ENCODE measurements around the gene MBOAT1. TPM values are rescaled to one million over a fixed set of nuclear protein-coding genes. Genes with fewer than 3 reads are reported as not detected.

MBOAT1 gene
- polyA plus RNA-seq, 1 donor from 2014 or later = not detected

DNA sequence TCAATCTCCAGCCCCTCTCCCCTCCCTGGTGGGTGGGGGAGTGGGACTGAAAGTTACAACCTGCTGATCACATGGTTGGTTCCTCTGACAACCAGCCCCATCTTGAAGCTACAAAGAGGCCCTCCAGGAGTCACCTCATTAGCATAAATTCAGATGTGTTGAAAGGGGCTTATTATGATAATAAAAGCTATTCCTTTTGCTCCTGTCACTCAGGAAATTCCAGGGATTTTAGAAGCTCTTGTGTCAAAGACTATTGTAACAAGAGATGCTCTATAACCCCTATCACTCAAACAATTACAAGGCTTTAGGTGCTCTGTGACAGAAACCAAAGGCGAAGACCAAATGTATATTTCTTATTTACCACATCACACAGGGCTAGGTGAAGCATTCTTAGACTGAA lies 30.1 kb upstream of the MBOAT1 start:
- H3K9me3 ChIP-seq (ENCODE audit: low read length) = no peaks in the 10 kb centered on the region
- H3K36me3 ChIP-seq (ENCODE audit: insufficient read depth, low read length) = no peaks in the 10 kb centered on the region
- TF ChIP-seq POLR2AphosphoS5 (IDR thresholded peaks at IDR 0.05) (peak; percentile 43), TAF1 (IDR thresholded peaks at IDR 0.05; ENCODE audit: low read depth) (no peak), SMC3 (conservative IDR thresholded peaks at IDR 0.05; ENCODE audit: poor library complexity) (no peak), RAD21 (conservative IDR thresholded peaks at IDR 0.05) (no peak), EP300 (conservative IDR thresholded peaks at IDR 0.05; ENCODE audit: poor library complexity, severe bottlenecking) (peak; percentile 38), MXI1 (conservative IDR thresholded peaks at IDR 0.05; ENCODE audit: poor library complexity, severe bottlenecking) (no peak), EZH2 (IDR thresholded peaks at IDR 0.05; ENCODE audit: borderline replicate concordance, insufficient read depth, low read length, poor library complexity, severe bottlenecking) (no peak)
- TF ChIP-seq, protein P1, sequence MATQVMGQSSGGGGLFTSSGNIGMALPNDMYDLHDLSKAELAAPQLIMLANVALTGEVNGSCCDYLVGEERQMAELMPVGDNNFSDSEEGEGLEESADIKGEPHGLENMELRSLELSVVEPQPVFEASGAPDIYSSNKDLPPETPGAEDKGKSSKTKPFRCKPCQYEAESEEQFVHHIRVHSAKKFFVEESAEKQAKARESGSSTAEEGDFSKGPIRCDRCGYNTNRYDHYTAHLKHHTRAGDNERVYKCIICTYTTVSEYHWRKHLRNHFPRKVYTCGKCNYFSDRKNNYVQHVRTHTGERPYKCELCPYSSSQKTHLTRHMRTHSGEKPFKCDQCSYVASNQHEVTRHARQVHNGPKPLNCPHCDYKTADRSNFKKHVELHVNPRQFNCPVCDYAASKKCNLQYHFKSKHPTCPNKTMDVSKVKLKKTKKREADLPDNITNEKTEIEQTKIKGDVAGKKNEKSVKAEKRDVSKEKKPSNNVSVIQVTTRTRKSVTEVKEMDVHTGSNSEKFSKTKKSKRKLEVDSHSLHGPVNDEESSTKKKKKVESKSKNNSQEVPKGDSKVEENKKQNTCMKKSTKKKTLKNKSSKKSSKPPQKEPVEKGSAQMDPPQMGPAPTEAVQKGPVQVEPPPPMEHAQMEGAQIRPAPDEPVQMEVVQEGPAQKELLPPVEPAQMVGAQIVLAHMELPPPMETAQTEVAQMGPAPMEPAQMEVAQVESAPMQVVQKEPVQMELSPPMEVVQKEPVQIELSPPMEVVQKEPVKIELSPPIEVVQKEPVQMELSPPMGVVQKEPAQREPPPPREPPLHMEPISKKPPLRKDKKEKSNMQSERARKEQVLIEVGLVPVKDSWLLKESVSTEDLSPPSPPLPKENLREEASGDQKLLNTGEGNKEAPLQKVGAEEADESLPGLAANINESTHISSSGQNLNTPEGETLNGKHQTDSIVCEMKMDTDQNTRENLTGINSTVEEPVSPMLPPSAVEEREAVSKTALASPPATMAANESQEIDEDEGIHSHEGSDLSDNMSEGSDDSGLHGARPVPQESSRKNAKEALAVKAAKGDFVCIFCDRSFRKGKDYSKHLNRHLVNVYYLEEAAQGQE (IDR thresholded peaks at IDR 0.05; ENCODE audit: borderline replicate concordance) = peak; percentile 75
- TF ChIP-seq, protein P2, sequence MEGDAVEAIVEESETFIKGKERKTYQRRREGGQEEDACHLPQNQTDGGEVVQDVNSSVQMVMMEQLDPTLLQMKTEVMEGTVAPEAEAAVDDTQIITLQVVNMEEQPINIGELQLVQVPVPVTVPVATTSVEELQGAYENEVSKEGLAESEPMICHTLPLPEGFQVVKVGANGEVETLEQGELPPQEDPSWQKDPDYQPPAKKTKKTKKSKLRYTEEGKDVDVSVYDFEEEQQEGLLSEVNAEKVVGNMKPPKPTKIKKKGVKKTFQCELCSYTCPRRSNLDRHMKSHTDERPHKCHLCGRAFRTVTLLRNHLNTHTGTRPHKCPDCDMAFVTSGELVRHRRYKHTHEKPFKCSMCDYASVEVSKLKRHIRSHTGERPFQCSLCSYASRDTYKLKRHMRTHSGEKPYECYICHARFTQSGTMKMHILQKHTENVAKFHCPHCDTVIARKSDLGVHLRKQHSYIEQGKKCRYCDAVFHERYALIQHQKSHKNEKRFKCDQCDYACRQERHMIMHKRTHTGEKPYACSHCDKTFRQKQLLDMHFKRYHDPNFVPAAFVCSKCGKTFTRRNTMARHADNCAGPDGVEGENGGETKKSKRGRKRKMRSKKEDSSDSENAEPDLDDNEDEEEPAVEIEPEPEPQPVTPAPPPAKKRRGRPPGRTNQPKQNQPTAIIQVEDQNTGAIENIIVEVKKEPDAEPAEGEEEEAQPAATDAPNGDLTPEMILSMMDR (IDR thresholded peaks at IDR 0.05; ENCODE audit: poor library complexity, severe bottlenecking) = no peak
- no peaks in the 10 kb centered on the region for H3K79me2 ChIP-seq (replicated peaks; ENCODE audit: insufficient read depth, low read length)
- no peaks in the 10 kb centered on the region for H3K9me2 ChIP-seq (ENCODE audit: insufficient read depth, low read length)
- H3K4me2 ChIP-seq (ENCODE audit: low read length) = no peak overlapping the region
- no peaks in the 10 kb centered on the region for H4K20me1 ChIP-seq (ENCODE audit: insufficient read depth)
- no peaks in the 10 kb centered on the region for H3K27me3 ChIP-seq (ENCODE audit: insufficient read depth, low read depth, low read length)
- no peak overlapping the region for H2AFZ ChIP-seq (ENCODE audit: low read depth, low read length)
- H3K9ac ChIP-seq (ENCODE audit: low read length) = no peak overlapping the region
- no peaks in the 10 kb centered on the region for H3F3A ChIP-seq (ENCODE audit: insufficient read depth, low read length, poor library complexity, severe bottlenecking)
- peak overlapping the region; percentile 54 for H3K27ac ChIP-seq (ENCODE audit: low read length)
- peak overlapping the region; percentile 8 for H3K4me3 ChIP-seq (ENCODE audit: low read length)

DNA sequence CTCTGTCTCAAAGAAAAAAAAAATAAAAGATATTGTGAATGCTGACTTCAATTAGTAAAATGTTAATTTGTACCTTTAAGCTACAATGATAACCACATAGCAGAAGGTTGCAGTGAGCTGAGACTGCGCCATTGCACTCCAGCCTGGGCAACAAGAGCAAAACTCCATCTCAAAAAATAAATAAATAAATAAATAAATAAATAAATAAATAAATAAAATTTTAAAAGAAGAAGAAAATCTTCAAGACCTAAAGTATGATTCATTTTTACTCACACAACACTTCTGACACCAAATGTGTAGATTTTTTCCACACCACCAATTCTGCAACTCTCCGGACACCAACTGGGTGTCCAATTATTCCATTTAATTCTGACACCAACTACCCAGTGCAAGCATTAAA lies 28.8 kb upstream of the MBOAT1 start:
- Histone ChIP-seq H3K27ac (ENCODE audit: low read length) (no peak overlapping the region), H3K4me2 (ENCODE audit: low read length) (no peak overlapping the region), H3K9ac (ENCODE audit: low read length) (no peak overlapping the region), H2AFZ (ENCODE audit: low read depth, low read length) (no peak overlapping the region), H3K9me3 (ENCODE audit: low read length) (no peaks in the 10 kb centered on the region), H3K27me3 (ENCODE audit: insufficient read depth, low read depth, low read length) (no peaks in the 10 kb centered on the region), H3K79me2 (replicated peaks; ENCODE audit: insufficient read depth, low read length) (no peaks in the 10 kb centered on the region), H3K36me3 (ENCODE audit: insufficient read depth, low read length) (no peaks in the 10 kb centered on the region), H4K20me1 (ENCODE audit: insufficient read depth) (no peaks in the 10 kb centered on the region), H3K4me3 (ENCODE audit: low read length) (no peak overlapping the region), H3F3A (ENCODE audit: insufficient read depth, low read length, poor library complexity, severe bottlenecking) (no peaks in the 10 kb centered on the region), H3K9me2 (ENCODE audit: insufficient read depth, low read length) (no peaks in the 10 kb centered on the region)
- TF ChIP-seq TAF1 (IDR thresholded peaks at IDR 0.05; ENCODE audit: low read depth) (no peak), EZH2 (IDR thresholded peaks at IDR 0.05; ENCODE audit: borderline replicate concordance, insufficient read depth, low read length, poor library complexity, severe bottlenecking) (no peak), MXI1 (conservative IDR thresholded peaks at IDR 0.05; ENCODE audit: poor library complexity, severe bottlenecking) (no peak), RAD21 (conservative IDR thresholded peaks at IDR 0.05) (no peak), POLR2AphosphoS5 (IDR thresholded peaks at IDR 0.05) (no peak), EP300 (conservative IDR thresholded peaks at IDR 0.05; ENCODE audit: poor library complexity, severe bottlenecking) (no peak), SMC3 (conservative IDR thresholded peaks at IDR 0.05; ENCODE audit: poor library complexity) (no peak)
- TF ChIP-seq, protein P1 (IDR thresholded peaks at IDR 0.05; ENCODE audit: borderline replicate concordance) = no peak
- TF ChIP-seq, protein P2 (IDR thresholded peaks at IDR 0.05; ENCODE audit: poor library complexity, severe bottlenecking) = no peak
